Skeletal muscle cell (primary cell): ENCODE results near the gene NOL6.
"Not testable (repeated sequence)": the region's sequence is repeated elsewhere in the genome, so short reads cannot be mapped to it uniquely, and the experiment has no call there.

ENCODE experiments used
- DNase-seq: peaks from one replicate; pipeline ENCODE4 v3.0.0-alpha.2; 2010; ENCODE audit warnings: low read depth
- H3K4me3 ChIP-seq: 2 replicates; pipeline ENCODE4 v1.5.1; 2011; ENCODE audit warnings: low read depth, mild to moderate bottlenecking, control low read depth, low read length, moderate library complexity

The NOL6 gene

GRCh38 chr9:33473643-33474352 is at the start of gene NOL6:
NOL6 (minus strand) TSS chr9:33473924; CDS start chr9:33473842, 82 bp downstream.
- DNase-seq: peak; percentile 97
- H3K4me3 ChIP-seq: peak within 1 kb of the TSS; percentile 99

GRCh38 chr9:33521861-33522260 is 48.1 kb upstream of the NOL6 start:
- not testable (repeated sequence) for H3K4me3 ChIP-seq, DNase-seq

- not testable (repeated sequence) for DNase-seq
These were observed 44.3 kb upstream of the NOL6 start for GRCh38 chr9:33517934-33518577.

GRCh38 chr9:33517373-33517772 is 43.6 kb upstream of the NOL6 start:
- DNase-seq: no peak
- no peak overlapping the region for H3K4me3 ChIP-seq

More at GRCh38 chr9:33517934-33518577, 44.3 kb upstream of the NOL6 start:
- not testable (repeated sequence) for H3K4me3 ChIP-seq

- not testable (repeated sequence) for H3K4me3 ChIP-seq, DNase-seq
These were observed 42.7 kb upstream of the NOL6 start for GRCh38 chr9:33516397-33516796.

- DNase-seq, H3K4me3 ChIP-seq: not testable (repeated sequence)
These were observed 41.7 kb upstream of the NOL6 start for GRCh38 chr9:33515342-33515995.

- H3K4me3 ChIP-seq, DNase-seq: not testable (repeated sequence)
These were observed 38.8 kb upstream of the NOL6 start for GRCh38 chr9:33512535-33512934.

GRCh38 chr9:33511184-33511517 is 37.4 kb upstream of the NOL6 start:
- H3K4me3 ChIP-seq: peak overlapping the region; percentile 56
- DNase-seq: not testable (repeated sequence)

GRCh38 chr9:33510262-33511183 is 36.8 kb upstream of the NOL6 start:
- H3K4me3 ChIP-seq: peak overlapping the region; percentile 56
- no peak for DNase-seq

GRCh38 chr9:33506626-33507370 is 33.1 kb upstream of the NOL6 start:
- H3K4me3 ChIP-seq: peak overlapping the region; percentile 17
- DNase-seq: peak; percentile 80

GRCh38 chr9:33498387-33498786 is 24.7 kb upstream of the NOL6 start:
- no peak for DNase-seq

GRCh38 chr9:33493819-33494218 is 20.1 kb upstream of the NOL6 start:
- not testable (repeated sequence) for H3K4me3 ChIP-seq, DNase-seq

More at GRCh38 chr9:33498387-33498786, 24.7 kb upstream of the NOL6 start:
- H3K4me3 ChIP-seq: no peak overlapping the region

GRCh38 chr9:33489066-33489465 is 15.3 kb upstream of the NOL6 start:
- DNase-seq: no peak
- H3K4me3 ChIP-seq: no peak overlapping the region

GRCh38 chr9:33485312-33485711 is 11.6 kb upstream of the NOL6 start:
- not testable (repeated sequence) for H3K4me3 ChIP-seq, DNase-seq

GRCh38 chr9:33480976-33481375 is 7.3 kb upstream of the NOL6 start:
- no peak overlapping the region for H3K4me3 ChIP-seq
- DNase-seq: no peak

GRCh38 chr9:33480106-33480505 is 6.4 kb upstream of the NOL6 start:
- no peak overlapping the region for H3K4me3 ChIP-seq
- DNase-seq: no peak

- no peak overlapping the region for H3K4me3 ChIP-seq
- no peak for DNase-seq
These were observed 2.8 kb upstream of the NOL6 start for GRCh38 chr9:33476503-33476902.

GRCh38 chr9:33475357-33475756 is 1.6 kb upstream of the NOL6 start:
- no peak overlapping the region for H3K4me3 ChIP-seq
- DNase-seq: no peak
